Hippocampal formation (tissue), 2 donors: ENCODE measurements around the gene NLGN4Y.

ENCODE experiments used
- DNase-seq, 2 donors: peaks; one replicate each; lab custom pipeline; 2025; lab: John Stamatoyannopoulos, UW

The NLGN4Y gene

DNA sequence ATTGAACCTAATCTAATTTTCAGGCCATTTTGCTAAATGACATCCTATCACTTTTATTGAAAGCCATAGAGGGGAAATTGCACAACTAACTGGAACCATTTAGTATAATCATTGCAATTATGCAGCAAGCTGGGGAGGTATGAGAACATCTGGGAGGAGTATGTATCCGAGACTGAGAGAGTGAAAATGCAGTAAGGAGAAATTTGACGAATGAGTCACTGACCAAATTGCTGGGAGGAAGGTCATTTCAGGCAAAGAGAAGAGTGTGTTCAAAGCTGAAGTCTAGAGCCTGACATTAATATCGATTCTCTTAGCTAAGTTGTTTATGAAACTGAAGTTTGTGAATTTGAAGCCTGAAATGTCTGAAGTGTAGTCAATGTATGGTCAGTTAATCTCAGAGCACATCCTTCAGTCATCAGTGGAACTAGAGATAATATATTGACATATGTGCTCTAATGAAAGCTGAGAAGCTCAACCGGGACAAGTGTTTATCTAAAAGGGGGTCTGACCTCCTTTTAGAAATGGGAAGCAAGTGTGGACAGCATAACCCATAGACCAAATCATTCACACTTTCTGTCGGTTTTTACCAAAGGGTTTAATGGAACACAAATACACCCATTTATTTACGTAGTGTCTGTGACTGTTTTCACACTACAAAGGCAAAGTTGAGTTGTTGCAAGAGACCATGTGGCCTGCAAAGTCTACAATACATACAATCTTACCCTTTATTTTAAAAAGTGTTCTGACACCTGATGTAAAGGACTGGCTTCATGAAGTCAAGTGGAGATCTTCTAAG lies 120.0 kb downstream of the NLGN4Y start:
- no peak for DNase-seq

DNA sequence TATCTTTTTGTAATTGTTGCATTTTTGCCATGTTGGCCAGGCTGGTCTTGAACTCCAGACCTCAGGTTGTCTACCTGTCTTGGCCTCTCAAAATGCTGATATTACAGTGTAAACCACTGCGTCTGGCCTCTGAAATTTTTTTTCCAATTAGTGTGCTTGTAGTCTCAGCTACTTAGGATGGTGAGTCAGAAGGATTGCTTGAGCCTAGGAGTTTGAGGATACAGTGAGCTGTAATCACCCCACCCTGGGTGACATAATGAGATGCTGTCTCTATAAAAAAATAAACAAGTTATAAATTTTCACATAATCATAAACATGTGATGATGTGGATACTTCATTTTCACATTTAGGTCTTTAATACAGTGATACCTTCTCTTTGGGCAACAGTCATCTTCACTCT lies 154.9 kb downstream of the NLGN4Y start:
- DNase-seq, result no peak

DNA sequence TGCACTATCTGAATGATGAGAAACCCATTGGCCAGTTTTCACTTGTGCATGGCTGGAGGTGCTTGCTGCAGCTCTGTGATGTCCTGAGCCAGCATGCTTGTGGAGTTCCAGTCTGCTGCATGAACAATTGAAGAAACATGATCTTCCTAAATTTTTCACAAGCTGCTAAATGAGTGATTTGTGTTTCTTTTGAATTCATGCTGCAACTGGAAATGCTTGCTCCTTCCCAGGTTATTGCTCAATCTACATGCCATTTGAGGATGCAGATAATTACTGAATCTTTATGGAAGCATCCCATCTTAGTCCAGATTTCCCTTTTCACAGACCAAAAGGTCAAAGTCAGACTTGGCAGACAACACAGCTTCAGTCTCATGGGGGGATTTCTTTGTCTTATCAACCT lies 170.2 kb downstream of the NLGN4Y start:
- DNase-seq, result no peak

GRCh38 chrY:14708158-14708557 lies 183.8 kb downstream of the NLGN4Y start:
- no peak for DNase-seq

- no peak for DNase-seq
These were observed 217.3 kb downstream of the NLGN4Y start for GRCh38 chrY:14741596-14741995.

- no peak for DNase-seq
These were observed 224.0 kb downstream of the NLGN4Y start for GRCh38 chrY:14748329-14748728.

GRCh38 chrY:14755571-14755970 lies 231.2 kb downstream of the NLGN4Y start:
- DNase-seq, result no peak

DNA sequence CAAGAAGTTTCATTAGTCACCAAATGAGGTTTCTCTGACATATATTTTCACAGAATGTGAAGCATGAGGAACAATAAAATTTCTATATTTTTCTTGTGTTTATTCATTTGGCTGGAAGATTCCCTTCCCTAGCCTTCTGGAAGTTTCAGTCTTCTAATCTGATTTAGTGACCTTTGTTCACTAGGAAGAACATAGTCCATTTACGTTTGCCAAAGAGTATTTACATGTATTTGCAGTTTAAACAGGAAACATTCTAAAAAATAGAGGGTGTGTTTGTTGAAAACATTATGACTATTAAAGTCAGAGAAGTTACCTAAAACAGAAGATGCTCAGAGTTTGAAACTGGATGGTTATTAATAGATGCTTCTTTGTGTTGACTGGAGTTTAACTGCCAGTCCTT lies 238.6 kb downstream of the NLGN4Y start:
- no peak for DNase-seq

DNA sequence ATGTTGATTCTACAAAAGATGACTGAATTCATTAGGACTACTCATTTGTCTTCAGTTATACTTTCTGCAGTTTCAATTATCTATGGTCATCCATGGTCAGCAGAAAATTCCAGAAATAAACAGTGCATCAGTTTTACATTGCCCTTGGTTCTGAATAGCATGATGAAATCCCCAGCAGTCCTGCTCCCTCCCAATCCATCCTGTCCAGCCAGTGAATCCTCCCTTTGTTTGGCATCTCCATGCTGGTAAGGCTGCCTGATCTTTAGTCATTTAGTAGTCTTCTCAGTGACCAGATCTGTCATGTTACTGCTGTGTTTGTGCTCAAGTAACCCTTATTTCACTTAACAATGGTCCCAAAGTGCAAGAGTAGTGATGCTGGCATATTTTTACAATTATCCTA lies 239.3 kb downstream of the NLGN4Y start:
- DNase-seq, result no peak

DNA sequence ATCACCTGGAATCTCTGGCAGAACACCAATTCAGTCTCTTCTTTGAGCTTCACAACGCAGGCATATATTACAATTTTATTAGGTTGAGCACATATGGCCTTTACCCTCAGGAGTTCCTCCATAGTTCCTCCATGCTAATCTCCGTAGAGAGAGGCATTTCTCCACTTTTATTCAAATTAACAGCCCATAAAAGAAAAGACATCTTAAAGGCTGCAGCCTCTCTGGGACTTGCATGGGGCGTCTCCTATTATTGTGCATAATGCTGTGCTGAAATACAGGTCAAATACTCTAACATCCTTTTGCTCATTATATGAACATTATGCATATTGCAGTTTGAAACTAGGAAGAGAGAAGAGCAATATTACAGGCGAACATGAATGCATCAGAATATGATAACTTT lies 253.9 kb downstream of the NLGN4Y start:
- DNase-seq, result no peak

GRCh38 chrY:14793104-14793503 lies 268.8 kb downstream of the NLGN4Y start:
- DNase-seq, result no peak

DNA sequence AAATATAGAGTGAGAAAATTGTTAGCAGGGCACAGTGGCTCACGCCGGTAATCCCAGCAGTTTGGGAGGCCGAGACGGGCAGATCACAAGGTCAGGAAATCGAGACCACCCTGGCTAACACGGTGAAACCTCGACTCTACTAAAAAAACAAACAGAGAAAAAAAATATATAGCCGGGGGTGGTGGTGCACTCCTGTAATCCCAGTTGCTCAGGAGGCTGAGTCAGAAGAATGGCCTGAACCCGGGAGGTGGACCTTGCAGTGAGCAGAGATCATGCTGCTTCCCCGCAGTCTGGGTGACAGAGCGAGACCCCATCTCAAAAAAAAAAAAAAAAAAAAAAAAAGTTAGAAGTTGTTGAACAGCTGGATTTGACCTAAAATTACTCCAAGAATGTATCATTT lies 269.3 kb downstream of the NLGN4Y start:
- DNase-seq, result no peak

- DNase-seq, result no peak
These were observed 273.7 kb downstream of the NLGN4Y start for GRCh38 chrY:14798010-14798409.

- no peak for DNase-seq
These were observed 276.8 kb downstream of the NLGN4Y start for GRCh38 chrY:14801096-14801495.

- DNase-seq, result no peak
These were observed 277.8 kb downstream of the NLGN4Y start for GRCh38 chrY:14802125-14802524.

DNA sequence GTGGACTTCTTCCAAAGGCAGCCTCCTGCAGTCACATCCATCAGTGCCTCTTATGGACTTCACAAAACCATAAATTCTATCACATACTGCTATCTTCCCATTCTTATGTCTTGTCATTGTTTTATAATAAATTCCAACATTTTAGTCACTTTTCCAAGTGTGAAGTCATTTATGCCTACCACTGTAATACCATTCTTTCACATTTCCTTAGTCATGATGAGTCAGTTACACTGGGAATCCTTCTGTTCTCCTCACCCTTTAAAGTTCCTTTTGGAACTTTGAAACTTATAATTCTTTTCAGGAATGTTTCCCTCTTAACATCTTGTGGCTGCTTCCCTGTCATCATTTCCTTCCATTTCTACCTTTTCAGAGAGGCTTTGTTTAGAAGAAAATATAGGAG lies 279.7 kb downstream of the NLGN4Y start:
- DNase-seq, result no peak

DNA sequence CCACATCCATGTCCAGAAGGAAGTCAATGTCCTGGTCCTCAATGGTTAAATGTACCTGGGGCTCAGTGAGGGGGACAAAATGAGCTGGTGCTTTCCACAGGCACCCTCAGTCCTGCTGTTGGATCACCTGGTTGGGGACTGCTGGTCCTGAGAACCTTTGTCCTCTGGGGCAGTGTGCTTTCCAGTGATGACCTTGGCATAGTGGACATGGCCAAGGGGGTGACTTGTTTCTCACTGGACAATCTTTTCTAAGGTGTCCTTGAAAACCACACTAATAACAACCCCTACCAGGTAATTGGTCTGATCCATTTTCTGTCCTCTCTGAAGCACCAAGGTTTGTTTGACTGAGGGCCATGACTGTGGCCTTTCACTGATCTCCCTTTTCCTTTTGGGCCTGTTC lies 294.1 kb downstream of the NLGN4Y start:
- DNase-seq, result no peak

GRCh38 chrY:14822201-14822600 lies 297.9 kb downstream of the NLGN4Y start:
- DNase-seq, result no peak

DNA sequence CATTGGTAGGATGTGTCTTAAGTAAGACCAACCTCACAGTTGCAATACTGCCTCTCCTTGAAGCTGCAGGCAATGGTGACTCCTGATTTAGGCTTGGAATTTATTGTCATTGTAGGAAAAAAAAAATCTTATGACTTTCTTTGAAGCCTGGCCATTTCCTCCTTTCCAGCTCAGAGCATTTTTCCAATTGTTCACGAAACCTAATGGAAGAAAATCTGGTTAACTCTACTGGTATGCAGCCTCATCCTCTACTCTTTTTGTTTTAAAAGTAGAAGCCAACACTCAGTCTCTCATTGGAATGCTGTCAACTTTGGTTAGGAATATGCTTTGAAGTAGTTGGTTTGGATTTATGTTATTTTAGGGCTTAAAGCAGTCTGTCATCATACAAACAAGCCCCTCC lies 298.6 kb downstream of the NLGN4Y start:
- DNase-seq, result no peak

DNA sequence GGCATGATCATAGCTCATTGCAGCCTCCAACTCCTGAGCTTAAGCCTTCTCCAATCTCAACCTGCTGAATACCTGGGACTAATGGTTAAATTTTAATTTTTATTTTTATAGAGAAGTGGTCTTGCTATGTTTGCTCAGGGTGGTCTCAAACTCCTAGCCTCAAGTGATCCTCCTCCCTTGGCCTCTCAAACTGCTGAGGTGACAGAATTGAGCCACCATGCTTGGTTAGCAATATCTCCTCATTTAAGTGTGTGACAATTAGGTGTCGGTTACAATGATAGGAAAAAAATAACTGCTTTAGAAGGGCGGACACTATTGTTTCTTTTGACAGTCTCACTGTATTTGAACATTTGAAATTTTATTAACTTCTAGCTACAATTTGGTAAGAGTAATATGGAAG lies 300.3 kb downstream of the NLGN4Y start:
- no peak for DNase-seq

DNA sequence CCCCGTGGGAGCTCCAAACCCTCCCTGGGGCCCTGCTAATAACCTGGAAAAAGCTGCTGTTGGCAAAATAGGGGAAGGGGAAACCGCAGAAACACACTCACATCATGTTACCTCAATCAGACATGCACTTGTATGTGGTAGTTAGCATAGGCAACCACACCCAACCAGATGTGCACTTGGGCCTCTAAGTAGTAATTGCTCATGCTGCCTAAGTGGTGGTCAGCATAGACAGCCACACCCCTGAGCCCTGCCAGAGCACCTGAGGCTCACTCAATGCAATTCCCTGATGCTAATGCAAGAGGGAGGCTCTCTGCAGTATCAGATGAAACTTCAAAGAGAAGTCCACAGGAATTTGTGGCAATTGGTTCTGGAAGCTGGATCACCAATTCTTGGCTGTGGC lies 301.4 kb downstream of the NLGN4Y start:
- DNase-seq, result no peak

- no peak for DNase-seq
These were observed 304.2 kb downstream of the NLGN4Y start for GRCh38 chrY:14828531-14828930.

DNA sequence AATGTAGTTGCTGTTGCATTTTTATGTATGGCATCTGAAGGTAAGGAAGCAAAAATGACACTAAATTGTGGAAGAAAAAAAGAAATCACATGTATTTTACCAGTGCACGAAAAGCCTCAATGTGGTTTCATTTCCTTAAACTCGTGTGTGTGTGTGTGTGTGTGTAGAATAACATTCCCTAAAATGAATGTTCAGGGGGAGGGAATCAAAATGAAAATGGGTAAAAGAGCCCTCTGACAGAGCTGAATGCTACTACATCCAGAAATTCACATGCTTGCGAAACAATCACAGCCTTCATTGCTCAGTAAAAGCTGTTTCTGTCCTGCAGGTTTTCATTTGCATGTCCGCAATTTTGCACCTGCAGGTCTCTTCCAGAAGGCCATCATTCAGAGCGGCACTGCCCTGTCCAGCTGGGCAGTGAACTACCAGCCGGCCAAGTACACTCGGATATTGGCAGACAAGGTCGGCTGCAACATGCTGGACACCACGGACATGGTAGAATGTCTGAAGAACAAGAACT lies 305.1 kb downstream of the NLGN4Y start:
- DNase-seq, result peak in 1 of 2 donors; percentile 30
